ENCODE data around the gene POFUT2. TPM values are rescaled to one million over a fixed set of nuclear protein-coding genes. Genes with fewer than 3 reads are reported as not detected.
A peak's percentile ranks its signal among the peaks of the same experiment; 100 is the strongest.

Gene POFUT2
- total RNA-seq, 1 donor from 2014 or later: 16.9 TPM

- ATAC-seq: no peak
- no peak for DNase-seq (ENCODE audit: missing footprints)
- intact Hi-C loops (cut with DNase I): no loop called here
Observed at GRCh38 chr21:45224189-45224938, 63.3 kb downstream of the POFUT2 start.

GRCh38 chr21:45223236-45224185 lies 64.2 kb downstream of the POFUT2 start:
- intact Hi-C loops (cut with DNase I): no loop called here
- ATAC-seq (no peak), DNase-seq (ENCODE audit: missing footprints) (no peak)

GRCh38 chr21:45222001-45222400 lies 65.7 kb downstream of the POFUT2 start:
- DNase-seq (ENCODE audit: missing footprints) (no peak), ATAC-seq (no peak)
- intact Hi-C loops (cut with DNase I): no loop called here

GRCh38 chr21:45220714-45221490 lies 66.8 kb downstream of the POFUT2 start:
- intact Hi-C loops (cut with DNase I): no loop called here
- ATAC-seq: no peak

GRCh38 chr21:45220071-45220481 lies 67.6 kb downstream of the POFUT2 start:
- intact Hi-C loops (cut with DNase I): no loop called here
- no peak for DNase-seq (ENCODE audit: missing footprints)

More at GRCh38 chr21:45220714-45221490, 66.8 kb downstream of the POFUT2 start:
- no peak for DNase-seq (ENCODE audit: missing footprints)

GRCh38 chr21:45219517-45219916 lies 68.2 kb downstream of the POFUT2 start:
- ATAC-seq (no peak), DNase-seq (ENCODE audit: missing footprints) (no peak)
- intact Hi-C loops (cut with DNase I): no loop called here

More at GRCh38 chr21:45220071-45220481, 67.6 kb downstream of the POFUT2 start:
- peak; percentile 45 for ATAC-seq

- intact Hi-C loops (cut with DNase I): no loop called here
- DNase-seq (ENCODE audit: missing footprints): no peak
- no peak for ATAC-seq
Observed at GRCh38 chr21:45217010-45217409, 70.7 kb downstream of the POFUT2 start.

GRCh38 chr21:45215213-45215612 lies 72.5 kb downstream of the POFUT2 start:
- intact Hi-C loops (cut with DNase I): no loop called here
- ATAC-seq: no peak
- no peak for DNase-seq (ENCODE audit: missing footprints)

Other genes with a start within 250 kb of the POFUT2 start
- 15.1 TPM for gene ADARB1, start 213.3 kb downstream of the POFUT2 start, total RNA-seq
- 51.6 TPM for gene COL18A1, start 117.3 kb upstream of the POFUT2 start, total RNA-seq

Data from Right ventricle myocardium inferior (tissue), 1 donor.